Gastroesophageal sphincter (tissue), 4 donors: Measurements from ENCODE around the gene OGFR. TPM values are rescaled to one million over a fixed set of nuclear protein-coding genes. Genes with fewer than 3 reads are reported as not detected.

ENCODE experiments used
- ATAC-seq: fragments of 150-250 bp; one replicate; pipeline ENCODE4 v1.9.1; 2016; ENCODE audit warnings: mild to moderate bottlenecking, moderate library complexity
- H3K27ac ChIP-seq, 4 donors: fragments of 200-600 bp; sonication (generic) in 3 of 4; 1 replicate in 3 of 4; 2 replicates in 1 of 4; pipeline ENCODE4 v1.5.1; 2016 to 2019
- H3K27me3 ChIP-seq: fragments of 200-600 bp; sonication (generic); one replicate; pipeline ENCODE4 v1.5.1; 2019
- H3K36me3 ChIP-seq, 2 donors: fragments of 200-600 bp; sonication (generic); one replicate each; pipeline ENCODE4 v1.5.1; 2019; ENCODE audit warnings: control low read depth in 1 of 2
- H3K4me1 ChIP-seq, 3 donors: fragments of 200-600 bp; sonication (generic); 1 replicate in 2 of 3; 2 replicates in 1 of 3; pipeline ENCODE4 v1.5.1; 2016 to 2019; ENCODE audit warnings: control low read depth in 2 of 3
- H3K4me3 ChIP-seq, 2 donors: fragments of 200-600 bp; sonication (generic); one replicate each; pipeline ENCODE4 v1.5.1; 2019; ENCODE audit warnings: mild to moderate bottlenecking in 1 of 2, moderate library complexity in 1 of 2
- H3K9me3 ChIP-seq, 3 donors: fragments of 200-600 bp; sonication (generic); one replicate each; pipeline ENCODE4 v1.5.1; 2017 to 2019; ENCODE audit warnings: control low read depth in 2 of 3
- CTCF ChIP-seq, 4 experiments: fragments of 200-600 bp in 2 of 4; fragments of 450-650 bp in 2 of 4; sonication (generic) in 1 of 4; IDR thresholded peaks; one replicate each; pipeline ENCODE4 v1.5.1; 2017 to 2019; ENCODE audit warnings: antibody characterized with exemption in 4 of 4, mild to moderate bottlenecking in 2 of 4, moderate library complexity in 2 of 4
- EP300 ChIP-seq: sonication (generic); formaldehyde crosslinking; IDR thresholded peaks from one replicate; pipeline ENCODE4 v1.6.1; 2017; ENCODE audit warnings: antibody characterized with exemption, mild to moderate bottlenecking
- POLR2A ChIP-seq, 2 donors: fragments of 450-650 bp; IDR thresholded peaks; one replicate each; pipeline ENCODE4 v1.6.1; 2017; ENCODE audit warnings: antibody characterized with exemption in 2 of 2, mild to moderate bottlenecking in 2 of 2, moderate library complexity in 1 of 2
- POLR2AphosphoS5 ChIP-seq: sonication (generic); formaldehyde crosslinking; IDR thresholded peaks from one replicate; pipeline ENCODE4 v1.6.1; 2017; ENCODE audit warnings: antibody characterized with exemption
- whole genome bisulfite sequencing, 2 donors: methylation state at CpG; one replicate each; pipeline ENCODE4 v1.1.5; 2018; ENCODE audit warnings: low coverage in 1 of 2; 5-methylcytosine and 5-hydroxymethylcytosine counted together
- total RNA-seq, 4 donors: library from RNA; depleted of rRNA; stranded (reverse); fragments of >200 nt; gene quantifications; one replicate each; pipeline ENCODE4 v1.1.0, GENCODE V29; 2016

Gene OGFR
- total RNA-seq, 4 donors from 2014 or later: 55.1 to 61.0 (median 58.9) TPM

GRCh38 chr20:62814060-62814708, 9.5 kb downstream of the OGFR start:
- Histone ChIP-seq H3K4me3 (no peak overlapping the region), H3K9me3 (no peaks in the 10 kb centered on the region), H3K27me3 (peaks cover 50% of the 10 kb centered on the region), H3K4me1 (peaks cover 0 to 47% (median 36%) of the 10 kb centered on the region in 3 donors), H3K27ac (no peak overlapping the region), H3K36me3 (peaks cover 0 to 50% of the 10 kb centered on the region in 2 donors)
- no peak for ATAC-seq
- 40% methylated on average over 2 of the region's 13 CpGs; no CpG with 5 or more reads in 1 of the 2 donors for WGBS, 2 donors
- TF ChIP-seq POLR2A (IDR thresholded peaks at IDR 0.05) (no peak), CTCF (IDR thresholded peaks at IDR 0.05) (no peak), EP300 (no peak), POLR2AphosphoS5 (no peak)

GRCh38 chr20:62814709-62815065, 10.1 kb downstream of the OGFR start:
- Histone ChIP-seq H3K9me3 (no peaks in the 10 kb centered on the region), H3K27ac (peak overlapping the region in 1 of 4 donors; percentile 1), H3K27me3 (peaks cover 55% of the 10 kb centered on the region), H3K4me1 (peaks cover 0 to 52% (median 41%) of the 10 kb centered on the region in 3 donors), H3K4me3 (no peak overlapping the region), H3K36me3 (peaks cover 0 to 45% of the 10 kb centered on the region in 2 donors)
- no peak for TF ChIP-seq EP300
- no peak for TF ChIP-seq POLR2A (IDR thresholded peaks at IDR 0.05)
- no peak for TF ChIP-seq CTCF (IDR thresholded peaks at IDR 0.05)
- TF ChIP-seq POLR2AphosphoS5: no peak
- WGBS, 2 donors: 40 to 46% methylated on average over 1 to 2 of the region's 12 CpGs
- ATAC-seq: no peak

GRCh38 chr20:62815066-62815991, 10.7 kb downstream of the OGFR start:
- ATAC-seq: peak; percentile 45
- WGBS, 2 donors: 59 to 60% methylated on average over 3 to 6 of the region's 24 CpGs
- TF ChIP-seq POLR2AphosphoS5 (no peak), EP300 (no peak), POLR2A (IDR thresholded peaks at IDR 0.05) (no peak), CTCF (IDR thresholded peaks at IDR 0.05) (no peak)

GRCh38 chr20:62816031-62816883, 11.6 kb downstream of the OGFR start:
- no peaks in the 10 kb centered on the region for H3K9me3 ChIP-seq
- H3K27me3 ChIP-seq: peaks cover 65% of the 10 kb centered on the region
- peak overlapping the region in 1 of 2 donors; percentile 46 for H3K4me3 ChIP-seq
- H3K4me1 ChIP-seq: peaks cover 0 to 64% (median 44%) of the 10 kb centered on the region in 3 donors
- no CpG with 5 or more reads among the region's 57 CpGs for WGBS, 2 donors
- H3K36me3 ChIP-seq: peaks cover 0 to 30% of the 10 kb centered on the region in 2 donors
- peak overlapping the region in 3 of 4 donors; percentile 24 to 72 (median 64) for H3K27ac ChIP-seq
- no peak for ATAC-seq
- no peak for TF ChIP-seq EP300
- no peak for TF ChIP-seq CTCF (IDR thresholded peaks at IDR 0.05)
- no peak for TF ChIP-seq POLR2AphosphoS5
- TF ChIP-seq POLR2A (IDR thresholded peaks at IDR 0.05): no peak

More at GRCh38 chr20:62815066-62815991, 10.7 kb downstream of the OGFR start:
- H3K9me3 ChIP-seq: no peaks in the 10 kb centered on the region
- H3K27me3 ChIP-seq: peaks cover 62% of the 10 kb centered on the region
- H3K4me3 ChIP-seq: no peak overlapping the region
- H3K36me3 ChIP-seq: peaks cover 0 to 39% of the 10 kb centered on the region in 2 donors
- H3K27ac ChIP-seq: peak overlapping the region in 2 of 4 donors; percentile 7 to 72
- peaks cover 0 to 59% (median 44%) of the 10 kb centered on the region in 3 donors for H3K4me1 ChIP-seq
